Measurements from ENCODE around the gene SEMA3F. TPM values are rescaled to one million over a fixed set of nuclear protein-coding genes. Genes with fewer than 3 reads are reported as not detected.

The SEMA3F gene
- total and polyA plus RNA-seq, 10 of the 15 experiments (the other 5 are each of a cell fraction or from before 2014, with no cell fraction given) = 0.08 to 0.28 (median 0.12) TPM; not detected in 6

DNA sequence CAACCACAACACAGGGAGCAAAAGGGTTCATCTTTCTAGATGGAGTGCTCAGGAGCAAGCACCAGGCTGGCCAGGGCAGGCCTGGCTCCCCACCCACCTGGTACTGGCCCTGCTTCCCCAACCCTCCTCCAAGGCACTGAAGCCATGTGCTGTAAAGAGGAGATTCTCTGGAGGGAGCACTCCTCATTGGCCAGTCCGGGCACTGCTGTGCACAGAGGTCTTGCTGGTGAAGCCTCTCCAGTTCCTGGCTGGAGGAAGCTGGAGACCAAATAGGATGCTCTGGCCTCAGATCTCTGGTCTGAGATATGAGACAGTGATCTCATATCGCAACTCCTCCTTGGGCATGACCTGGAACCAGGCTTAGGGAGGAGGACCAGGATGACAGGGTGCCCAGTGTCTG lies 7.7 kb upstream of the SEMA3F start:
- ATAC-seq (no peak), FAIRE-seq (no peak), DNase-seq (ENCODE audit: low read depth, low spot score) (no peak)
- SMC1A ChIA-PET (ENCODE audit: uncharacterized antibody, unreplicated experiment) = no interaction called here
- Histone ChIP-seq H3K36me3 (ENCODE audit: control insufficient read depth in 2 of 2, insufficient read depth in 2 of 2, low read length in 1 of 2) (no peaks in the 10 kb centered on the region), H3K9ac (ENCODE audit: control insufficient read depth, insufficient read depth, low read length) (no peak overlapping the region), H3K9me3 (replicated peaks; ENCODE audit: control insufficient read depth, insufficient read depth, low read length) (no peaks in the 10 kb centered on the region), H3K27me3 (replicated peaks in 1 of 2; ENCODE audit: control insufficient read depth in 2 of 2, insufficient read depth in 2 of 2, low read length in 1 of 2) (peaks cover 0 to 2% of the 10 kb centered on the region in 2 experiments; a peak in 2 of 4 replicates), H3K4me3 (no peak overlapping the region), H3K4me1 (ENCODE audit: control insufficient read depth, insufficient read depth, low read length) (no peaks in the 10 kb centered on the region), H4K20me1 (ENCODE audit: control insufficient read depth, insufficient read depth) (no peaks in the 10 kb centered on the region), H3K79me2 (ENCODE audit: control insufficient read depth, insufficient read depth, low read length) (no peaks in the 10 kb centered on the region), H3K27ac (ENCODE audit: control insufficient read depth, insufficient read depth) (no peak overlapping the region), H2AFZ (ENCODE audit: control insufficient read depth, low read depth, low read length) (no peak overlapping the region), H3K4me2 (ENCODE audit: control insufficient read depth, insufficient read depth) (no peak overlapping the region)
- POLR2A ChIA-PET = no interaction called here
- WGBS (ENCODE audit: insufficient coverage, insufficient replicate concordance, low lambda C conversion rate, missing lambda C conversion rate) = 45% methylated on average over 2 of the region's 2 CpGs
- in situ Hi-C loops (cut with MboI) (no loop called here), intact Hi-C loops (cut with micrococcal nuclease; ENCODE audit: unreplicated experiment) (no loop called here)
- RAD21 ChIA-PET (ENCODE audit: unreplicated experiment) = no interaction called here
- no TSS peak for BruUV-seq (replicated peaks)
- TF ChIP-seq MEF2B (IDR thresholded peaks at IDR 0.05; ENCODE audit: partially characterized antibody, poor library complexity, severe bottlenecking) (no peak), HCFC1 (IDR thresholded peaks at IDR 0.05; ENCODE audit: low read length) (no peak), KAT2A (conservative IDR thresholded peaks at IDR 0.05; ENCODE audit: control insufficient read depth, low read depth, low read length) (no peak), SMAD5 (IDR thresholded peaks at IDR 0.05; ENCODE audit: low read depth) (no peak), TARDBP (IDR thresholded peaks at IDR 0.05; ENCODE audit: borderline replicate concordance) (no peak), ATF7 (IDR thresholded peaks at IDR 0.05; ENCODE audit: low read depth) (no peak), CREB1 (IDR thresholded peaks at IDR 0.05; ENCODE audit: low read depth) (no peak)
- TF ChIP-seq, protein P1, sequence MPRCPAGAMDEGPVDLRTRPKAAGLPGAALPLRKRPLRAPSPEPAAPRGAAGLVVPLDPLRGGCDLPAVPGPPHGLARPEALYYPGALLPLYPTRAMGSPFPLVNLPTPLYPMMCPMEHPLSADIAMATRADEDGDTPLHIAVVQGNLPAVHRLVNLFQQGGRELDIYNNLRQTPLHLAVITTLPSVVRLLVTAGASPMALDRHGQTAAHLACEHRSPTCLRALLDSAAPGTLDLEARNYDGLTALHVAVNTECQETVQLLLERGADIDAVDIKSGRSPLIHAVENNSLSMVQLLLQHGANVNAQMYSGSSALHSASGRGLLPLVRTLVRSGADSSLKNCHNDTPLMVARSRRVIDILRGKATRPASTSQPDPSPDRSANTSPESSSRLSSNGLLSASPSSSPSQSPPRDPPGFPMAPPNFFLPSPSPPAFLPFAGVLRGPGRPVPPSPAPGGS (IDR thresholded peaks at IDR 0.05; ENCODE audit: borderline replicate concordance, insufficient read depth, low read depth, low read length, poor library complexity, severe bottlenecking) = no peak
- TF ChIP-seq, protein P2, sequence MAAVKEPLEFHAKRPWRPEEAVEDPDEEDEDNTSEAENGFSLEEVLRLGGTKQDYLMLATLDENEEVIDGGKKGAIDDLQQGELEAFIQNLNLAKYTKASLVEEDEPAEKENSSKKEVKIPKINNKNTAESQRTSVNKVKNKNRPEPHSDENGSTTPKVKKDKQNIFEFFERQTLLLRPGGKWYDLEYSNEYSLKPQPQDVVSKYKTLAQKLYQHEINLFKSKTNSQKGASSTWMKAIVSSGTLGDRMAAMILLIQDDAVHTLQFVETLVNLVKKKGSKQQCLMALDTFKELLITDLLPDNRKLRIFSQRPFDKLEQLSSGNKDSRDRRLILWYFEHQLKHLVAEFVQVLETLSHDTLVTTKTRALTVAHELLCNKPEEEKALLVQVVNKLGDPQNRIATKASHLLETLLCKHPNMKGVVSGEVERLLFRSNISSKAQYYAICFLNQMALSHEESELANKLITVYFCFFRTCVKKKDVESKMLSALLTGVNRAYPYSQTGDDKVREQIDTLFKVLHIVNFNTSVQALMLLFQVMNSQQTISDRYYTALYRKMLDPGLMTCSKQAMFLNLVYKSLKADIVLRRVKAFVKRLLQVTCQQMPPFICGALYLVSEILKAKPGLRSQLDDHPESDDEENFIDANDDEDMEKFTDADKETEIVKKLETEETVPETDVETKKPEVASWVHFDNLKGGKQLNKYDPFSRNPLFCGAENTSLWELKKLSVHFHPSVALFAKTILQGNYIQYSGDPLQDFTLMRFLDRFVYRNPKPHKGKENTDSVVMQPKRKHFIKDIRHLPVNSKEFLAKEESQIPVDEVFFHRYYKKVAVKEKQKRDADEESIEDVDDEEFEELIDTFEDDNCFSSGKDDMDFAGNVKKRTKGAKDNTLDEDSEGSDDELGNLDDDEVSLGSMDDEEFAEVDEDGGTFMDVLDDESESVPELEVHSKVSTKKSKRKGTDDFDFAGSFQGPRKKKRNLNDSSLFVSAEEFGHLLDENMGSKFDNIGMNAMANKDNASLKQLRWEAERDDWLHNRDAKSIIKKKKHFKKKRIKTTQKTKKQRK (IDR thresholded peaks at IDR 0.05; ENCODE audit: low read depth, low read length) = no peak
- TF ChIP-seq, protein P3, sequence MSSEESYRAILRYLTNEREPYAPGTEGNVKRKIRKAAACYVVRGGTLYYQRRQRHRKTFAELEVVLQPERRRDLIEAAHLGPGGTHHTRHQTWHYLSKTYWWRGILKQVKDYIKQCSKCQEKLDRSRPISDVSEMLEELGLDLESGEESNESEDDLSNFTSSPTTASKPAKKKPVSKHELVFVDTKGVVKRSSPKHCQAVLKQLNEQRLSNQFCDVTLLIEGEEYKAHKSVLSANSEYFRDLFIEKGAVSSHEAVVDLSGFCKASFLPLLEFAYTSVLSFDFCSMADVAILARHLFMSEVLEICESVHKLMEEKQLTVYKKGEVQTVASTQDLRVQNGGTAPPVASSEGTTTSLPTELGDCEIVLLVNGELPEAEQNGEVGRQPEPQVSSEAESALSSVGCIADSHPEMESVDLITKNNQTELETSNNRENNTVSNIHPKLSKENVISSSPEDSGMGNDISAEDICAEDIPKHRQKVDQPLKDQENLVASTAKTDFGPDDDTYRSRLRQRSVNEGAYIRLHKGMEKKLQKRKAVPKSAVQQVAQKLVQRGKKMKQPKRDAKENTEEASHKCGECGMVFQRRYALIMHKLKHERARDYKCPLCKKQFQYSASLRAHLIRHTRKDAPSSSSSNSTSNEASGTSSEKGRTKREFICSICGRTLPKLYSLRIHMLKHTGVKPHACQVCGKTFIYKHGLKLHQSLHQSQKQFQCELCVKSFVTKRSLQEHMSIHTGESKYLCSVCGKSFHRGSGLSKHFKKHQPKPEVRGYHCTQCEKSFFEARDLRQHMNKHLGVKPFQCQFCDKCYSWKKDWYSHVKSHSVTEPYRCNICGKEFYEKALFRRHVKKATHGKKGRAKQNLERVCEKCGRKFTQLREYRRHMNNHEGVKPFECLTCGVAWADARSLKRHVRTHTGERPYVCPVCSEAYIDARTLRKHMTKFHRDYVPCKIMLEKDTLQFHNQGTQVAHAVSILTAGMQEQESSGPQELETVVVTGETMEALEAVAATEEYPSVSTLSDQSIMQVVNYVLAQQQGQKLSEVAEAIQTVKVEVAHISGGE (CRISPR knock-in tag; IDR thresholded peaks at IDR 0.05) = no peak
- TF ChIP-seq, protein P4, sequence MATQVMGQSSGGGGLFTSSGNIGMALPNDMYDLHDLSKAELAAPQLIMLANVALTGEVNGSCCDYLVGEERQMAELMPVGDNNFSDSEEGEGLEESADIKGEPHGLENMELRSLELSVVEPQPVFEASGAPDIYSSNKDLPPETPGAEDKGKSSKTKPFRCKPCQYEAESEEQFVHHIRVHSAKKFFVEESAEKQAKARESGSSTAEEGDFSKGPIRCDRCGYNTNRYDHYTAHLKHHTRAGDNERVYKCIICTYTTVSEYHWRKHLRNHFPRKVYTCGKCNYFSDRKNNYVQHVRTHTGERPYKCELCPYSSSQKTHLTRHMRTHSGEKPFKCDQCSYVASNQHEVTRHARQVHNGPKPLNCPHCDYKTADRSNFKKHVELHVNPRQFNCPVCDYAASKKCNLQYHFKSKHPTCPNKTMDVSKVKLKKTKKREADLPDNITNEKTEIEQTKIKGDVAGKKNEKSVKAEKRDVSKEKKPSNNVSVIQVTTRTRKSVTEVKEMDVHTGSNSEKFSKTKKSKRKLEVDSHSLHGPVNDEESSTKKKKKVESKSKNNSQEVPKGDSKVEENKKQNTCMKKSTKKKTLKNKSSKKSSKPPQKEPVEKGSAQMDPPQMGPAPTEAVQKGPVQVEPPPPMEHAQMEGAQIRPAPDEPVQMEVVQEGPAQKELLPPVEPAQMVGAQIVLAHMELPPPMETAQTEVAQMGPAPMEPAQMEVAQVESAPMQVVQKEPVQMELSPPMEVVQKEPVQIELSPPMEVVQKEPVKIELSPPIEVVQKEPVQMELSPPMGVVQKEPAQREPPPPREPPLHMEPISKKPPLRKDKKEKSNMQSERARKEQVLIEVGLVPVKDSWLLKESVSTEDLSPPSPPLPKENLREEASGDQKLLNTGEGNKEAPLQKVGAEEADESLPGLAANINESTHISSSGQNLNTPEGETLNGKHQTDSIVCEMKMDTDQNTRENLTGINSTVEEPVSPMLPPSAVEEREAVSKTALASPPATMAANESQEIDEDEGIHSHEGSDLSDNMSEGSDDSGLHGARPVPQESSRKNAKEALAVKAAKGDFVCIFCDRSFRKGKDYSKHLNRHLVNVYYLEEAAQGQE (IDR thresholded peaks at IDR 0.05; ENCODE audit: low read depth, low read length) = no peak
- CTCF ChIA-PET = no interaction called here
